ENCODE data around the gene PODNL1.

Gene PODNL1

GRCh38 chr19:13951043-13951442 lies 12.8 kb upstream of the PODNL1 start:
- H3K79me1 ChIP-seq (ENCODE audit: low read length) = peaks cover 14% of the 10 kb centered on the region
- no peak overlapping the region for H3K4ac ChIP-seq (ENCODE audit: low read depth, low read length)
- no peak overlapping the region for H3K18ac ChIP-seq (ENCODE audit: low read length)
- no peak overlapping the region for H2BK5ac ChIP-seq (ENCODE audit: low read length)
- H3K56ac ChIP-seq (ENCODE audit: low read length) = no peak overlapping the region
- H3K4me3 ChIP-seq (ENCODE audit: low read length) = no peak overlapping the region
- H3K9ac ChIP-seq (ENCODE audit: low read length) = no peak overlapping the region
- H3K23ac ChIP-seq (ENCODE audit: low read length) = no peak overlapping the region
- peaks cover 16% of the 10 kb centered on the region for H3K79me2 ChIP-seq (ENCODE audit: control insufficient read depth, insufficient read depth, low read length)
- H3K4me1 ChIP-seq (ENCODE audit: control insufficient read depth, low read depth, low read length) = peaks cover 3% of the 10 kb centered on the region
- no peaks in the 10 kb centered on the region for H3K27me3 ChIP-seq (ENCODE audit: insufficient read depth, low read length, poor library complexity)
- no peak overlapping the region for H4K5ac ChIP-seq (ENCODE audit: low read length)
- no peak overlapping the region for H3K27ac ChIP-seq (ENCODE audit: low read depth, low read length)
- H2BK15ac ChIP-seq (replicated peaks; ENCODE audit: low read depth) = no peak overlapping the region
- no peak overlapping the region for H3K4me2 ChIP-seq (ENCODE audit: low read length)
- no peak for DNase-seq
- no peak overlapping the region for H2BK120ac ChIP-seq (ENCODE audit: low read depth, low read length)
- WGBS (ENCODE audit: extremely low coverage, insufficient coverage, low lambda C conversion rate) = no CpG with 5 or more reads among the region's 2 CpGs
- peaks cover 2% of the 10 kb centered on the region for H3K36me3 ChIP-seq (ENCODE audit: control insufficient read depth, insufficient read depth, low read length)
- H4K8ac ChIP-seq (ENCODE audit: low read depth, low read length) = no peak overlapping the region
- H2AK5ac ChIP-seq (ENCODE audit: low read length) = no peak overlapping the region

- no peak overlapping the region for H4K5ac ChIP-seq (ENCODE audit: low read length)
- no peak overlapping the region for H3K23ac ChIP-seq (ENCODE audit: low read length)
- H2BK120ac ChIP-seq (ENCODE audit: low read depth, low read length) = no peak overlapping the region
- H3K79me1 ChIP-seq (ENCODE audit: low read length) = no peaks in the 10 kb centered on the region
- no peaks in the 10 kb centered on the region for H3K79me2 ChIP-seq (ENCODE audit: control insufficient read depth, insufficient read depth, low read length)
- H2AK5ac ChIP-seq (ENCODE audit: low read length) = no peak overlapping the region
- H3K27me3 ChIP-seq (ENCODE audit: insufficient read depth, low read length, poor library complexity) = no peaks in the 10 kb centered on the region
- no peak overlapping the region for H3K56ac ChIP-seq (ENCODE audit: low read length)
- no peak overlapping the region for H3K4me3 ChIP-seq (ENCODE audit: low read length)
- no peak overlapping the region for H4K8ac ChIP-seq (ENCODE audit: low read depth, low read length)
- H3K4ac ChIP-seq (ENCODE audit: low read depth, low read length) = no peak overlapping the region
- no peak overlapping the region for H2BK5ac ChIP-seq (ENCODE audit: low read length)
- no CpG with 5 or more reads among the region's 4 CpGs for WGBS (ENCODE audit: extremely low coverage, insufficient coverage, low lambda C conversion rate)
- H3K27ac ChIP-seq (ENCODE audit: low read depth, low read length) = no peak overlapping the region
- H3K36me3 ChIP-seq (ENCODE audit: control insufficient read depth, insufficient read depth, low read length) = no peaks in the 10 kb centered on the region
- H3K9ac ChIP-seq (ENCODE audit: low read length) = no peak overlapping the region
- no peak for DNase-seq
- no peak overlapping the region for H2BK15ac ChIP-seq (replicated peaks; ENCODE audit: low read depth)
- no peak overlapping the region for H3K4me2 ChIP-seq (ENCODE audit: low read length)
- no peak overlapping the region for H3K18ac ChIP-seq (ENCODE audit: low read length)
- no peaks in the 10 kb centered on the region for H3K4me1 ChIP-seq (ENCODE audit: control insufficient read depth, low read depth, low read length)
Measured at GRCh38 chr19:13946414-13946813, 8.2 kb upstream of the PODNL1 start.

DNA sequence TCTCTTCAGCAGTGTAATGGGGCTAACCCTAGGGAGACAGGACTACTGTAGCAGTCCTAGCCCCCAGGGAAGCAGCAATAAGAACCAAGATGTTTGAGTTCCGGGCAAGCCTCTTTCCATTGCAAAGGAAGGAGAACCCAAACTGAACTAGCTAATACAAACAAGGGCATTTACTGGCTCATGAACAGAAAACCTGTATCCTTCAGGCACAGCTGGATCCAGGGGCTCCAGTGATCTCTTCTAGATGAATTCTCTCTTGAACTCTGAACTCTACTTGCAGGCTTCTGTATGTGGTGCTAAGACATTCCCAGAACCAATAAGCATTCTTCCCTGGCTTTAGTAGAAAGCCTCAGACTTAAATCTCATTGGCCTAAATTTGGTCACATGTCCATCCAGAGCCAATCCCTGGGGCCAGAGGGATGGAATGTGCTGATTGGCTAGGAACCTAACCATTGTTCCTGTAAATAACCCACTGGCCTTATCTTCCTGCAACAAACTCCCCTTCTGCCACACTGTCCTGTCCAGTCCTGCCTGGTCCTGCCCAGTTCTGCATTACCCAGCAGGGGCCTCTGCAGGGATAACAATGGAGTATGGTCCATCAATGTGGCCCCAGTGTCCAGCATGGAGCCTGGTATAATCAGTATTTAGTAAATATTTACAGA lies 3.9 kb upstream of the PODNL1 start:
- Histone ChIP-seq H3K27ac (ENCODE audit: low read depth, low read length) (no peak overlapping the region), H2BK15ac (replicated peaks; ENCODE audit: low read depth) (no peak overlapping the region), H4K5ac (ENCODE audit: low read length) (no peak overlapping the region), H3K18ac (ENCODE audit: low read length) (no peak overlapping the region), H3K56ac (ENCODE audit: low read length) (no peak overlapping the region), H2AK5ac (ENCODE audit: low read length) (no peak overlapping the region), H3K79me1 (ENCODE audit: low read length) (no peaks in the 10 kb centered on the region), H3K79me2 (ENCODE audit: control insufficient read depth, insufficient read depth, low read length) (no peaks in the 10 kb centered on the region), H3K4me3 (ENCODE audit: low read length) (no peak overlapping the region), H3K4me2 (ENCODE audit: low read length) (no peak overlapping the region), H3K9ac (ENCODE audit: low read length) (no peak overlapping the region), H2BK120ac (ENCODE audit: low read depth, low read length) (no peak overlapping the region), H3K27me3 (ENCODE audit: insufficient read depth, low read length, poor library complexity) (no peaks in the 10 kb centered on the region), H4K8ac (ENCODE audit: low read depth, low read length) (no peak overlapping the region), H2BK5ac (ENCODE audit: low read length) (no peak overlapping the region), H3K23ac (ENCODE audit: low read length) (no peak overlapping the region), H3K36me3 (ENCODE audit: control insufficient read depth, insufficient read depth, low read length) (no peaks in the 10 kb centered on the region), H3K4ac (ENCODE audit: low read depth, low read length) (no peak overlapping the region), H3K4me1 (ENCODE audit: control insufficient read depth, low read depth, low read length) (peaks cover 2% of the 10 kb centered on the region)
- no CpG with 5 or more reads among the region's 1 CpG for WGBS (ENCODE audit: extremely low coverage, insufficient coverage, low lambda C conversion rate)
- DNase-seq = peak; percentile 36

DNA sequence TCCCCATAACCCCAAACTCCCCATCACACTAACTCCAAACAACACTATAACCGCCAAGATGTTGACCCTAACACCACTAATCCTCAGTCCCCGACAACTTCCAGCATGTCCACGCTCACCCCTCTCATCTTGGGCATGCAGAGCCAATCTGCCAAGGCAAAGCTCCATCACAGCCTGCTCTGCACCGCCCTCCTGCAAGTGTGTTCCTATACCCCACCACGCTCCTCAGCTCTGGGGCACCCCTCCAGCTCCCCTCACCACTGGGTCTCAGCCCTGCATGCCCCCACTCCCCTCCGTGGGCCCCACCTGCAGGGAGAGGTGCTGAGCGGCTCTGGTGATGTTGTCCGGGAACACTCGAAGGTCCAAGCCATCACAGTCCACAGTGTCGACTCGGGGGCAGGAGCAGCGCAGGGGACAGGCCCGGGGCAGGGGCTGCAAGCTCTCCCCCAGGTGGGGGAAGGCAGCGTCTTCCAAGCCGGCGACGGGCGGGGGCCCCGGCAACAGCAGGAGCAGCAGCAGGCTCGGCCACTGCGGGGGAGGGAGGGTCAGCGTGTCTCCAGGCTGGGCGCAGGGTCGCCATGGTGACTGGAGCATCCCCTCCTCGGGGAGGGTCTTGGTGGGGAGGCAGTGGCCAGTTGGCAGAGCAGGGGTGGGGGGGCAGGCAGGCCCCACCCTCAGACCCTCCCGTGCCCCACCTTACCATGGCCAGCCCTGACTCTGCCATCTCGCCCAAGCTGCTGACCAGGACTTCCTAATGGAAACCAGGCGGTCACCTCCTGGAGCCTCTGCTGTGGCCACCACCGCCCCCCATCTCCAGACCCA lies 527 bp downstream of the PODNL1 start:
- H3K79me1 ChIP-seq (ENCODE audit: low read length) = no peaks in the 10 kb centered on the region
- no peak overlapping the region for H2BK15ac ChIP-seq (replicated peaks; ENCODE audit: low read depth)
- no peak overlapping the region for H4K5ac ChIP-seq (ENCODE audit: low read length)
- no peak overlapping the region for H2BK120ac ChIP-seq (ENCODE audit: low read depth, low read length)
- no peak overlapping the region for H3K4me2 ChIP-seq (ENCODE audit: low read length)
- no peak overlapping the region for H2BK5ac ChIP-seq (ENCODE audit: low read length)
- H3K79me2 ChIP-seq (ENCODE audit: control insufficient read depth, insufficient read depth, low read length) = no peaks in the 10 kb centered on the region
- no peak for DNase-seq
- no peak overlapping the region for H2AK5ac ChIP-seq (ENCODE audit: low read length)
- H3K4ac ChIP-seq (ENCODE audit: low read depth, low read length) = no peak overlapping the region
- H3K27me3 ChIP-seq (ENCODE audit: insufficient read depth, low read length, poor library complexity) = no peaks in the 10 kb centered on the region
- no peak overlapping the region for H3K27ac ChIP-seq (ENCODE audit: low read depth, low read length)
- H4K8ac ChIP-seq (ENCODE audit: low read depth, low read length) = no peak overlapping the region
- no peak overlapping the region for H3K9ac ChIP-seq (ENCODE audit: low read length)
- peaks cover 2% of the 10 kb centered on the region for H3K4me1 ChIP-seq (ENCODE audit: control insufficient read depth, low read depth, low read length)
- no peak overlapping the region for H3K18ac ChIP-seq (ENCODE audit: low read length)
- no peak overlapping the region for H3K4me3 ChIP-seq (ENCODE audit: low read length)
- H3K56ac ChIP-seq (ENCODE audit: low read length) = peak overlapping the region; percentile 7
- no peak overlapping the region for H3K23ac ChIP-seq (ENCODE audit: low read length)
- WGBS (ENCODE audit: extremely low coverage, insufficient coverage, low lambda C conversion rate) = no CpG with 5 or more reads among the region's 29 CpGs
- H3K36me3 ChIP-seq (ENCODE audit: control insufficient read depth, insufficient read depth, low read length) = no peaks in the 10 kb centered on the region

- H3K36me3 ChIP-seq (ENCODE audit: control insufficient read depth, insufficient read depth, low read length) = no peaks in the 10 kb centered on the region
- no peaks in the 10 kb centered on the region for H3K79me1 ChIP-seq (ENCODE audit: low read length)
- no peak overlapping the region for H4K8ac ChIP-seq (ENCODE audit: low read depth, low read length)
- H2BK120ac ChIP-seq (ENCODE audit: low read depth, low read length) = no peak overlapping the region
- H3K79me2 ChIP-seq (ENCODE audit: control insufficient read depth, insufficient read depth, low read length) = no peaks in the 10 kb centered on the region
- peak overlapping the region; percentile 5 for H3K56ac ChIP-seq (ENCODE audit: low read length)
- H4K5ac ChIP-seq (ENCODE audit: low read length) = no peak overlapping the region
- no peak overlapping the region for H3K4me2 ChIP-seq (ENCODE audit: low read length)
- no peak overlapping the region for H3K4ac ChIP-seq (ENCODE audit: low read depth, low read length)
- no peak overlapping the region for H2BK5ac ChIP-seq (ENCODE audit: low read length)
- H2BK15ac ChIP-seq (replicated peaks; ENCODE audit: low read depth) = no peak overlapping the region
- no peak overlapping the region for H3K23ac ChIP-seq (ENCODE audit: low read length)
- no peak overlapping the region for H3K18ac ChIP-seq (ENCODE audit: low read length)
- no peak overlapping the region for H3K9ac ChIP-seq (ENCODE audit: low read length)
- no CpG with 5 or more reads among the region's 22 CpGs for WGBS (ENCODE audit: extremely low coverage, insufficient coverage, low lambda C conversion rate)
- no peak overlapping the region for H3K4me3 ChIP-seq (ENCODE audit: low read length)
- H3K4me1 ChIP-seq (ENCODE audit: control insufficient read depth, low read depth, low read length) = peaks cover 2% of the 10 kb centered on the region
- no peak overlapping the region for H2AK5ac ChIP-seq (ENCODE audit: low read length)
- no peaks in the 10 kb centered on the region for H3K27me3 ChIP-seq (ENCODE audit: insufficient read depth, low read length, poor library complexity)
- peak; percentile 64 for DNase-seq
- no peak overlapping the region for H3K27ac ChIP-seq (ENCODE audit: low read depth, low read length)
Measured at GRCh38 chr19:13935765-13936510, 2.3 kb downstream of the PODNL1 start.
